ENCODE measurements around the gene AKR1C2.

DNA sequence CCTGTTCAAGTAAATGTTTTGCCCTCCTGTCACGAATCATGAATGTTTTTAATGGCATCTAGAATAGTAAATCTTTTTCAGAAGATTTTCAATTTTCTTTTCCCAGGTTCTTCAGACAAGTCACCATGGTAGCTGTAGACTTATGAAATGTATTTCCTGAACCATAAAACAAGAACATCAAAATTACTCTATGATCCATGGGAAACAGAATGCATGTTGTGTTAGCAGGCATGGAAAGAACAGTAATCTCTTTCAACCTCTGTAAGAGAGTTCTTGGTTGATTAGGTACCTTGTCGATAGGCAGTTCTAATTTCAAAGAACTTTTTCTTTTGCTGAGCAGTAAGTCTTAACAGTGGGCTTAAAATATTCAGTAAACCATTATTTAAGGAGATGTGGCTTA, 22.9 kb downstream of the AKR1C2 start:
- TF ChIP-seq, protein P1, sequence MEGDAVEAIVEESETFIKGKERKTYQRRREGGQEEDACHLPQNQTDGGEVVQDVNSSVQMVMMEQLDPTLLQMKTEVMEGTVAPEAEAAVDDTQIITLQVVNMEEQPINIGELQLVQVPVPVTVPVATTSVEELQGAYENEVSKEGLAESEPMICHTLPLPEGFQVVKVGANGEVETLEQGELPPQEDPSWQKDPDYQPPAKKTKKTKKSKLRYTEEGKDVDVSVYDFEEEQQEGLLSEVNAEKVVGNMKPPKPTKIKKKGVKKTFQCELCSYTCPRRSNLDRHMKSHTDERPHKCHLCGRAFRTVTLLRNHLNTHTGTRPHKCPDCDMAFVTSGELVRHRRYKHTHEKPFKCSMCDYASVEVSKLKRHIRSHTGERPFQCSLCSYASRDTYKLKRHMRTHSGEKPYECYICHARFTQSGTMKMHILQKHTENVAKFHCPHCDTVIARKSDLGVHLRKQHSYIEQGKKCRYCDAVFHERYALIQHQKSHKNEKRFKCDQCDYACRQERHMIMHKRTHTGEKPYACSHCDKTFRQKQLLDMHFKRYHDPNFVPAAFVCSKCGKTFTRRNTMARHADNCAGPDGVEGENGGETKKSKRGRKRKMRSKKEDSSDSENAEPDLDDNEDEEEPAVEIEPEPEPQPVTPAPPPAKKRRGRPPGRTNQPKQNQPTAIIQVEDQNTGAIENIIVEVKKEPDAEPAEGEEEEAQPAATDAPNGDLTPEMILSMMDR (IDR thresholded peaks at IDR 0.05) = no peak
- no peak for TF ChIP-seq ZFX (IDR thresholded peaks at IDR 0.05; ENCODE audit: borderline replicate concordance)

Data from 22Rv1 (cell line).